ENCODE results near the gene CDH20. TPM values are rescaled to one million over a fixed set of nuclear protein-coding genes. Genes with fewer than 3 reads are reported as not detected.

The CDH20 gene
- polyA plus RNA-seq, 1 experiment: not detected

- Histone ChIP-seq H3K9me3 (ENCODE audit: control insufficient read depth, insufficient read depth, low read length) (no peaks in the 10 kb centered on the region), H3K4me3 (ENCODE audit: low read depth, low read length) (no peak overlapping the region), H3K27ac (ENCODE audit: low read depth, low read length) (no peak overlapping the region), H3K27me3 (ENCODE audit: control insufficient read depth, insufficient read depth, low read length) (no peaks in the 10 kb centered on the region)
- ChIA-PET POLR2A (no interaction called here), CTCF (interaction anchor here (1.2 kb wide), 1 partner anchor 9 kb away, joined by 5 read pairs; no protein-coding TSS in a partner anchor)
- no peak for TF ChIP-seq CTCF (IDR thresholded peaks at IDR 0.05; ENCODE audit: low read depth, low read length)
- no peak for DNase-seq (ENCODE audit: low read depth, low spot score)
Measured at GRCh38 chr18:61589053-61589723, 256.0 kb downstream of the CDH20 start.

GRCh38 chr18:61589724-61590065 is 256.5 kb downstream of the CDH20 start:
- H3K27ac ChIP-seq (ENCODE audit: low read depth, low read length): no peak overlapping the region
- H3K9me3 ChIP-seq (ENCODE audit: control insufficient read depth, insufficient read depth, low read length): no peaks in the 10 kb centered on the region
- no peak for TF ChIP-seq CTCF (IDR thresholded peaks at IDR 0.05; ENCODE audit: low read depth, low read length)
- ChIA-PET CTCF (interaction anchor here (0.7 to 1.2 kb wide), 2 partner anchors 8 to 9 kb away, joined by 3 to 5 read pairs; no protein-coding TSS in a partner anchor), POLR2A (no interaction called here)
- H3K4me3 ChIP-seq (ENCODE audit: low read depth, low read length): no peak overlapping the region
- no peaks in the 10 kb centered on the region for H3K27me3 ChIP-seq (ENCODE audit: control insufficient read depth, insufficient read depth, low read length)
- DNase-seq (ENCODE audit: low read depth, low spot score): no peak

GRCh38 chr18:61591253-61591652 is 258.0 kb downstream of the CDH20 start:
- Histone ChIP-seq H3K4me3 (ENCODE audit: low read depth, low read length) (no peak overlapping the region), H3K27ac (ENCODE audit: low read depth, low read length) (no peak overlapping the region), H3K9me3 (ENCODE audit: control insufficient read depth, insufficient read depth, low read length) (no peaks in the 10 kb centered on the region), H3K27me3 (ENCODE audit: control insufficient read depth, insufficient read depth, low read length) (no peaks in the 10 kb centered on the region)
- no peak for DNase-seq (ENCODE audit: low read depth, low spot score)
- POLR2A ChIA-PET: no interaction called here
- CTCF ChIA-PET: interaction anchor here (0.7 to 1.9 kb wide), 2 partner anchors 9 to 268 kb away, joined by 3 to 22 read pairs; no protein-coding TSS in a partner anchor
- no peak for TF ChIP-seq CTCF (IDR thresholded peaks at IDR 0.05; ENCODE audit: low read depth, low read length)

GRCh38 chr18:61595615-61596251 is 262.5 kb downstream of the CDH20 start:
- POLR2A ChIA-PET: no interaction called here
- CTCF ChIA-PET: interaction anchor here (1.4 to 7.9 kb wide), 2 partner anchors 10 to 14 kb away, joined by 3 to 81 read pairs; no protein-coding TSS in a partner anchor
- H3K27ac ChIP-seq (ENCODE audit: low read depth, low read length): no peak overlapping the region
- no peaks in the 10 kb centered on the region for H3K27me3 ChIP-seq (ENCODE audit: control insufficient read depth, insufficient read depth, low read length)
- no peaks in the 10 kb centered on the region for H3K9me3 ChIP-seq (ENCODE audit: control insufficient read depth, insufficient read depth, low read length)
- H3K4me3 ChIP-seq (ENCODE audit: low read depth, low read length): no peak overlapping the region
- TF ChIP-seq CTCF (IDR thresholded peaks at IDR 0.05; ENCODE audit: low read depth, low read length): no peak
- no peak for DNase-seq (ENCODE audit: low read depth, low spot score)

- Histone ChIP-seq H3K27me3 (ENCODE audit: control insufficient read depth, insufficient read depth, low read length) (no peaks in the 10 kb centered on the region), H3K9me3 (ENCODE audit: control insufficient read depth, insufficient read depth, low read length) (no peaks in the 10 kb centered on the region), H3K27ac (ENCODE audit: low read depth, low read length) (no peak overlapping the region), H3K4me3 (ENCODE audit: low read depth, low read length) (no peak overlapping the region)
- CTCF ChIA-PET: interaction anchor here (1.4 to 7.9 kb wide), 2 partner anchors 10 to 15 kb away, joined by 3 to 81 read pairs; no protein-coding TSS in a partner anchor
- POLR2A ChIA-PET: no interaction called here
- DNase-seq (ENCODE audit: low read depth, low spot score): no peak
- TF ChIP-seq CTCF (IDR thresholded peaks at IDR 0.05; ENCODE audit: low read depth, low read length): no peak
Measured at GRCh38 chr18:61596296-61596695, 263.1 kb downstream of the CDH20 start.
